ENCODE measurements around the gene TTC14.
"Not testable (repeated sequence)": the region's sequence is repeated elsewhere in the genome, so short reads cannot be mapped to it uniquely, and the experiment has no call there.

The TTC14 gene

GRCh38 chr3:180601688-180602666 lies at the start of gene TTC14:
Gene TTC14 (plus strand): TSS chr3:180602163. CDS start chr3:180602262, 99 bp downstream.
- H3K4me3 ChIP-seq (ENCODE audit: low read length) = peak within 1 kb of the TSS; percentile 61
- H3K4me1 ChIP-seq (ENCODE audit: insufficient read depth, low read length) = peaks cover 17% of the 10 kb centered on the region
- H3K27me3 ChIP-seq (ENCODE audit: insufficient read depth, low read length) = no peaks in the 10 kb centered on the region
- no peaks in the 10 kb centered on the region for H3K9me3 ChIP-seq (ENCODE audit: low read length)
- H3K36me3 ChIP-seq (ENCODE audit: insufficient read depth, low read length) = peaks cover 30% of the 10 kb centered on the region
- H2AFZ ChIP-seq (ENCODE audit: low read depth, low read length) = peak within 1 kb of the TSS; percentile 85

- Histone ChIP-seq H3K36me3 (ENCODE audit: insufficient read depth, low read length) (no peaks in the 10 kb centered on the region), H2AFZ (ENCODE audit: low read depth, low read length) (no peak overlapping the region), H3K9me3 (ENCODE audit: low read length) (no peaks in the 10 kb centered on the region), H3K4me1 (ENCODE audit: insufficient read depth, low read length) (no peaks in the 10 kb centered on the region), H3K4me3 (ENCODE audit: low read length) (no peak overlapping the region), H3K27me3 (ENCODE audit: insufficient read depth, low read length) (no peaks in the 10 kb centered on the region)
Observed at GRCh38 chr3:180563406-180563805, 38.6 kb upstream of the TTC14 start.

GRCh38 chr3:180564676-180565075 lies 37.3 kb upstream of the TTC14 start:
- H3K36me3 ChIP-seq (ENCODE audit: insufficient read depth, low read length) = no peaks in the 10 kb centered on the region
- no peak overlapping the region for H3K4me3 ChIP-seq (ENCODE audit: low read length)
- H3K27me3 ChIP-seq (ENCODE audit: insufficient read depth, low read length) = peaks cover 3% of the 10 kb centered on the region
- no peak overlapping the region for H2AFZ ChIP-seq (ENCODE audit: low read depth, low read length)
- H3K4me1 ChIP-seq (ENCODE audit: insufficient read depth, low read length) = no peaks in the 10 kb centered on the region
- H3K9me3 ChIP-seq (ENCODE audit: low read length) = no peaks in the 10 kb centered on the region

- H3K4me3 ChIP-seq (ENCODE audit: low read length) = no peak overlapping the region
- no peaks in the 10 kb centered on the region for H3K36me3 ChIP-seq (ENCODE audit: insufficient read depth, low read length)
- peaks cover 3% of the 10 kb centered on the region for H3K27me3 ChIP-seq (ENCODE audit: insufficient read depth, low read length)
- no peaks in the 10 kb centered on the region for H3K4me1 ChIP-seq (ENCODE audit: insufficient read depth, low read length)
- no peak overlapping the region for H2AFZ ChIP-seq (ENCODE audit: low read depth, low read length)
- no peaks in the 10 kb centered on the region for H3K9me3 ChIP-seq (ENCODE audit: low read length)
Observed at GRCh38 chr3:180570238-180570637, 31.7 kb upstream of the TTC14 start.

- Histone ChIP-seq H3K27me3 (ENCODE audit: insufficient read depth, low read length) (peaks cover 3% of the 10 kb centered on the region), H3K4me1 (ENCODE audit: insufficient read depth, low read length) (no peaks in the 10 kb centered on the region), H2AFZ (ENCODE audit: low read depth, low read length) (no peak overlapping the region), H3K9me3 (ENCODE audit: low read length) (no peaks in the 10 kb centered on the region), H3K4me3 (ENCODE audit: low read length) (no peak overlapping the region), H3K36me3 (ENCODE audit: insufficient read depth, low read length) (no peaks in the 10 kb centered on the region)
Observed at GRCh38 chr3:180571831-180572598, 29.9 kb upstream of the TTC14 start.

GRCh38 chr3:180575571-180575970 lies 26.4 kb upstream of the TTC14 start:
- H2AFZ ChIP-seq (ENCODE audit: low read depth, low read length) = no peak overlapping the region
- H3K4me3 ChIP-seq (ENCODE audit: low read length) = no peak overlapping the region
- no peaks in the 10 kb centered on the region for H3K9me3 ChIP-seq (ENCODE audit: low read length)
- H3K27me3 ChIP-seq (ENCODE audit: insufficient read depth, low read length) = no peaks in the 10 kb centered on the region
- no peaks in the 10 kb centered on the region for H3K4me1 ChIP-seq (ENCODE audit: insufficient read depth, low read length)
- no peaks in the 10 kb centered on the region for H3K36me3 ChIP-seq (ENCODE audit: insufficient read depth, low read length)

- Histone ChIP-seq H2AFZ (ENCODE audit: low read depth, low read length) (no peak overlapping the region), H3K4me1 (ENCODE audit: insufficient read depth, low read length) (no peaks in the 10 kb centered on the region), H3K27me3 (ENCODE audit: insufficient read depth, low read length) (peaks cover 7% of the 10 kb centered on the region), H3K4me3 (ENCODE audit: low read length) (no peak overlapping the region), H3K9me3 (ENCODE audit: low read length) (no peaks in the 10 kb centered on the region), H3K36me3 (ENCODE audit: insufficient read depth, low read length) (no peaks in the 10 kb centered on the region)
Observed at GRCh38 chr3:180580934-180581333, 21.0 kb upstream of the TTC14 start.

- Histone ChIP-seq H3K27me3 (ENCODE audit: insufficient read depth, low read length) (peaks cover 3% of the 10 kb centered on the region), H3K9me3 (ENCODE audit: low read length) (no peaks in the 10 kb centered on the region), H3K4me1 (ENCODE audit: insufficient read depth, low read length) (no peaks in the 10 kb centered on the region), H2AFZ (ENCODE audit: low read depth, low read length) (no peak overlapping the region), H3K36me3 (ENCODE audit: insufficient read depth, low read length) (no peaks in the 10 kb centered on the region), H3K4me3 (ENCODE audit: low read length) (no peak overlapping the region)
Observed at GRCh38 chr3:180590396-180590795, 11.6 kb upstream of the TTC14 start.

GRCh38 chr3:180593631-180594030 lies 8.3 kb upstream of the TTC14 start:
- H2AFZ ChIP-seq (ENCODE audit: low read depth, low read length); H3K4me1 ChIP-seq (ENCODE audit: insufficient read depth, low read length); H3K4me3 ChIP-seq (ENCODE audit: low read length); H3K36me3 ChIP-seq (ENCODE audit: insufficient read depth, low read length); H3K27me3 ChIP-seq (ENCODE audit: insufficient read depth, low read length); H3K9me3 ChIP-seq (ENCODE audit: low read length): not testable (repeated sequence)

- Histone ChIP-seq H3K36me3 (ENCODE audit: insufficient read depth, low read length) (no peaks in the 10 kb centered on the region), H3K4me3 (ENCODE audit: low read length) (no peak overlapping the region), H3K27me3 (ENCODE audit: insufficient read depth, low read length) (no peaks in the 10 kb centered on the region), H2AFZ (ENCODE audit: low read depth, low read length) (no peak overlapping the region), H3K9me3 (ENCODE audit: low read length) (no peaks in the 10 kb centered on the region), H3K4me1 (ENCODE audit: insufficient read depth, low read length) (no peaks in the 10 kb centered on the region)
Observed at GRCh38 chr3:180594631-180595558, 7.1 kb upstream of the TTC14 start.

- Histone ChIP-seq H2AFZ (ENCODE audit: low read depth, low read length) (no peak overlapping the region), H3K36me3 (ENCODE audit: insufficient read depth, low read length) (no peaks in the 10 kb centered on the region), H3K9me3 (ENCODE audit: low read length) (no peaks in the 10 kb centered on the region), H3K4me1 (ENCODE audit: insufficient read depth, low read length) (no peaks in the 10 kb centered on the region), H3K4me3 (ENCODE audit: low read length) (no peak overlapping the region), H3K27me3 (ENCODE audit: insufficient read depth, low read length) (no peaks in the 10 kb centered on the region)
Observed at GRCh38 chr3:180595559-180595935, 6.4 kb upstream of the TTC14 start.

GRCh38 chr3:180600473-180600872 lies 1.5 kb upstream of the TTC14 start:
- no peaks in the 10 kb centered on the region for H3K27me3 ChIP-seq (ENCODE audit: insufficient read depth, low read length)
- no peak overlapping the region for H3K4me3 ChIP-seq (ENCODE audit: low read length)
- peaks cover 15% of the 10 kb centered on the region for H3K36me3 ChIP-seq (ENCODE audit: insufficient read depth, low read length)
- H2AFZ ChIP-seq (ENCODE audit: low read depth, low read length) = no peak overlapping the region
- peaks cover 17% of the 10 kb centered on the region for H3K4me1 ChIP-seq (ENCODE audit: insufficient read depth, low read length)
- H3K9me3 ChIP-seq (ENCODE audit: low read length) = no peaks in the 10 kb centered on the region

Measured in neuron (in vitro differentiated cells).